Measurements from ENCODE around the gene MB21D2.
"Not testable (repeated sequence)": the region's sequence is repeated elsewhere in the genome, so short reads cannot be mapped to it uniquely, and the experiment has no call there.

MB21D2 gene

DNA sequence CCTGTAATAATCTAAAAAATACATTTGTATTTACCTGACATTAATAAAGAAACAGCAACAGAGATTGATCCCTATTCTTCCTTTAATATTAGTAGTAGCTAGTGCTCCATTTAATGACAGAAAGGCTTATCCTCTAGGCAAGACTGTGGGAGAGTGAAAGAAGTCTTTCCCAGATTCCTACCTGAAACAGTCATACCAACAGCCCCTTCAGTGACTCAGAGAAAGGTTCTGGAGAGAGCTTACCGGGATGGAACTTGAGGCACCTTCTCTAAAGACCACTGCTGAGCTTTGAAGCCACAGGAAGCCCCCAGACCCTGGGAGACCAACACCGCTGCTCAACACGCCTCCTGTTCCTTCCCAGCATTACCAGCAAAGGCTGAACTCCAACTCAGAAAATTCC is 123.4 kb downstream of the MB21D2 start:
- DNase-seq: no peak

DNA sequence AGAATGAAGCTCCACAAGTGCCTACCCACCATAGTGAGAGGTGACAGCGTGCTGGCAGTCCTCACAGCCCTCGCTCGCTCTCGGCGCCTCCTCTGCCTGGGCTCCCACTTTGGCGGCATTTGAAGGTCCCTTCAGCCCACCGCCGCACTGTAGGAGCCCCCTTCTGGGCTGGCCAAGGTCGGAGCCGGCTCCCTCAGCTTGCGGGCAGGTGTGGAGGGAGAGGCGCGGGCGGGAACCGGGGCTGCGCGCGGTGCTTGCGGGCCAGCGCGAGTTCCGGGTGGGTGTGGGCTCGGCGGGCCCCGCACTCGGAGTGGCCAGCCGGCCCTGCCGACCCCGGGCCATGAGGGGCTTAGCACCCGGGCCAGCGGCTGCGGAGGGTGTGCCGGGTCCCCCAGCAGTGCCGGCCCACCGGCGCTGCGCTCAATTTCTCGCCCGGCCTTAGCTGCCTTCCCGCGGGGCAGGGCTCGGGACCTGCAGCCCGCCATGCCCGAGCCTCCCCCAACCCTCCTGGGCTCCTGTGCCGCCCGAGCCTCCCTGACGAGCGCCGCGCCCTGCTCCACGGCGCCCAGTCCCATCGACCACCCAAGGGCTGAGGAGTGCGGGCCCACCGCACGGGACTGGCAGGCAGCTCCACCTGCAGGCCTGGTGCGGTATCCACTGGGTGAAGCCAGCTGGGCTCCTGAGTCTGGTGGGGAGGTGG is 128.7 kb downstream of the MB21D2 start:
- not testable (repeated sequence) for DNase-seq

DNA sequence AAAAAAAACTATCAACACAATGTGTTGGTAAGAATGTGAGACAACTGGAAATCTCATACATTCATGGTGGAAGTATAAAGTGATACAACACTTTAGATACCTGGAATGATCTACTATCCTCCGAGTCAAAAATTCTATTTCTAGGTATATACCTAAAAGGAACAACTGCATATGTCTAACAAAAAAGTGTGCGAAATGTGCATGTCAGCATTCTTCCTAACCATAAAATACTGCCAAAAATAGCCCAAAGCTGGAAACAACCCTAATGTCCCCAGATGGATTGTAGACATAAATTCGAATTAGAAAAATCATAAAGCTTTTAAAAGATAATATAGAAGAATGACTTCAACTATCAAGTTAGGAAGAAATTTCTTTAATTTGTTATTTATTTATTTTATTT is 139.1 kb downstream of the MB21D2 start:
- DNase-seq: no peak

DNA sequence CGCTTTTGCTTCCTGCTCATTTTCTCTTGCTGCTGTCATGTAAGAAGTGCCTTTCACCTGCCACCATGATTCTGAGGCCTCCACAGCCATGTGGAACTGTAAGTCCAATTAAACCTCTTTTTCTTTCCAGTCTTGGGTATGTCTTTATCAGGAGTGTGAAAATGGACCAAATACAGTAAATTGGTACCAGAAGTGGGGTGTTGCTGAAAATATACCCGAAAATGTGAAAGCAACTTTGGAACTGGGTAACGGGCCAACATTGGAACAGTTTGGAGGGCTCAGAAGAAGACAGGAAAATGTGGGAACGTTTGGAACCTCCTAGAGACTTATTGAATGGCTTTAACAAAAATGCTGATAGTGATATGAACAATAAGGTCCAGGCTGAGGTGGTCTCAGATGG is 143.3 kb downstream of the MB21D2 start:
- not testable (repeated sequence) for DNase-seq

DNA sequence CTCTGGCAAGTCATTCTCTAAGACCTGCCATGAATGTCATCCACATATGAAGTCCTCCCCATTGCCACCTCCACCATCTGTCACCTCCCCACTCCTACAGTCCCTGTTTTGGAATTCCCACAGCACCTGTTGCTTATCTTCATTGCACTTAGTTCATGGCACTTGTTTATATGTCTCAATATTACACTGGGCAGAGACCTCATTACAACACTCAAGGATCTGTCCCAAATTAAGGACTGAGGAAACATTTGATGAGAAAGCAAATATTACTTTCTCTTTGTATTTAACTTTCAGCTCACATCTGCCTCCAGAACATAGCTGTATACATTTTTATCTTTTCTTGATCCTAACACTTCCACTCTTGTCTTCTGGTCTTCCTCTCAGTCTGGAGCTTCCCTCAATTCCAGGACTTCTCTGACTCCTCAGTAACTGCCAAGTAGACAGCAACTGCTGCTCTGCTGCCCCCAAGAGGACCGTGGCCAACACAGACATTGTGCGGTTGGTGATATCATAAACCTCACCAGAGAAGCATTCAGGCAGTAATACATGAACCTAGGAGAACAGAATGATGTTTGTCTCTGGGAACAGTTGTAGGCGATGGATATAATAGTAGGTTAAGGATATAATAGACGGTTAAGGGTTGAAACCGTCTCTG is 145.3 kb downstream of the MB21D2 start:
- no peak for DNase-seq

DNA sequence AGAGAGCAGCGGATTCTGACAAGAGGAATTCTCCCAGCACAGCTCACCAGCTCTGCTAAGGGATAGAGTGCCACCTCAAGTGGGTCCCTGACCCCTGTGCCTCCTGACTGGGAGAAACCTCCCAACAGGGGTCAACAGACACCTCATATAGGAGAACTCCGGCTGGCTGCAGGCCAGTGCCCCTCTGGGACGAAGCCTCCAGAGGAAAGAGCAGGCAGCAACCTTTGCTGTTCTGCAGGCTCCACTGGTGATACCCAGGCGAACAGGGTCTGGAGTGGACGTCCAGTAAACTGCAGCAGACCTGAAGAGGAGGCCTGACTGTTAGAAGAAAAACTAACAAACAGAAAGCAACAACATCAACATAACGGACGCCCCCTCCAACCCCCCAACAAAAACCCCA is 159.0 kb downstream of the MB21D2 start:
- no peak for DNase-seq

DNA sequence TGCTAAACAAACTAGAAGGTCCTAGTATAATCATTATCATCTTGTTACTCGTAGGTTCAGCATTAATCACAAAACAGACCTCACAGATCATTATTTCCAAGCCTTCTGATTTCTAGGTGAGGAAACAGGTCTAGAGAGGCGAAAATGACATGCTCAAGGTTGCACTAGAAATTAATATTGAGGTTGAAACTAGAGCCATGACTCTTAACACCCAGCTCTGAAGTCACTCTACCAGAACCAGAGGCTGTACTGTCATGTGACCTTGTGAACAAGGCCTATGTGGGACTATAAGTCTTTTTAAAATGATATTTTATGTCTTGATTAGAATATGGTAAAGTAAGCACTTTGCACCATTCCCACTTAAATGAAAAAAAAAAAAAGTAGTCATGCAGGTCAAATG is 166.5 kb downstream of the MB21D2 start:
- DNase-seq: no peak

DNA sequence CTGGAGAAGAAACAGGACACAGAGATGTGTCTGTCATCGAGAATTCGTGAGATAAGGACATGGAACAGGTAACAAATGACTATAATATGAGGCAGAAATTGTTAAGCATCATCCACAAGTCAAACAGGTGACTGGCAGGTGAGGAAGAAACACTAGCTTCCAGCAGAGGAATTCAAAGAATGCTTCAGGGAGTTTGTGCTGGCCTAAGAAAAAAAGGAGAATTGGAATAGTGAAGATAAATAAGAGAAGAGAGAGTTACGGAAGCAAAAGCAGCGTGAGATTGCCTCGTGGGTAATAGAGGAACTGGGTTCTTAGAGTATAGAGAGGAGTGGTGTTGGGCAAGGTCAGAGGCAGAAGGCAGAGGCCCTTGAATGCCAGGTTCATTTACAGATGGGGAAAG is 167.5 kb downstream of the MB21D2 start:
- no peak for DNase-seq

DNA sequence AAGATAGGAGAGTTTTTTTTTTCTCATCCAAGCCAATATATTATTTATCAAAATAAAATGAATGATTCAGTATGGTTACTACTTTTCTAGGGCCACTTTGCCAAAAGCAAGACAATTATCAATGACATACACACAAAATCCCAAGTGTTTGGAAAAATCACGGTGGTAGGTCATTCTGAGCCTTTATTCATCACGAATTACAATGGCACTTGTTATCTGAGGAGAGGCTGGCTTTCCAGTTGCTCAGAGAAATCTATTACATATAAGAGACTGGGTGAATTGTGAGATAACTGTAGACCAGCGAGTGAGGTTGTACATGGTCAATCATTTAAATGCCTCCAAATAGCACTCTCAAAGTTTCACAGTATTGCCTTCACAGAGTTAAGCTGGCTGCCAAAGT is 169.9 kb downstream of the MB21D2 start:
- DNase-seq: no peak

DNA sequence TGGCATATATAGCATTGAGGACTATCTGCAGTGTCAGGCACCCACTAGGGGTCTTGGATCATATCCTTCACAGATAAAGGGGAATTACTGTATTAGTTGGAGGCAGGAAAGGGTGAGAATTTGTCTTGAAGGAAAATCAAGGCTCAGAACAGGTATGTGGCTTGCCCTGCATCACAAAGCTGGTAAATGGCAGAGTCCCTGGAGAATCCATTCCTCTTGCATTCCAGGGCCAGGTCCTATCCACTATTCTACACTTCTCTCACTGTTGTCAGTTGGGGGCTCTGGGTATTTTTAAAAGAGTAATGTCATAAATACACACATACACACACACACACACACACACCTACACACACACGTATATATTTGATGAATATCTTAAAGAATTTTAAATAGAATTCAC is 170.5 kb downstream of the MB21D2 start:
- DNase-seq: no peak
